GM23338 (cell line): Measurements from ENCODE around the gene KLHDC8A. TPM values are rescaled to one million over a fixed set of nuclear protein-coding genes. Genes with fewer than 3 reads are reported as not detected.
A peak's percentile ranks its signal among the peaks of the same experiment; 100 is the strongest.

ENCODE experiments used
- ATAC-seq: fragments of 200-7000 bp; cut with Tn5 transposase; 3 replicates; pipeline ENCODE4 v1.9.1; 2020
- DNase-seq: peaks from one replicate; pipeline ENCODE4 v3.0.0-alpha.2; 2015; ENCODE audit warnings: low spot score
- H2AFZ ChIP-seq: fragments of 200-600 bp; sonication (generic); 2 replicates; pipeline ENCODE4 v1.8.0; 2016; ENCODE audit warnings: antibody characterized with exemption, mild to moderate bottlenecking, moderate library complexity
- H3F3A ChIP-seq: fragments of 200-600 bp; sonication (generic); replicated peaks from 2 replicates; pipeline ENCODE4 v1.8.0; 2017; ENCODE audit warnings: antibody characterized with exemption, mixed run types, low read depth
- H3K27ac ChIP-seq: fragments of 200-600 bp; sonication (generic); 2 replicates; pipeline ENCODE4 v1.6.1; 2016; ENCODE audit warnings: low read depth
- H3K27me3 ChIP-seq: fragments of 200-600 bp; sonication (generic); 2 replicates; pipeline ENCODE4 v1.8.0; 2016; ENCODE audit warnings: mild to moderate bottlenecking, mixed run types, moderate library complexity; ENCODE audit not compliant: insufficient read depth
- H3K36me3 ChIP-seq: fragments of 200-600 bp; sonication (generic); 2 replicates; pipeline ENCODE4 v1.8.0; 2016; ENCODE audit warnings: mild to moderate bottlenecking; ENCODE audit not compliant: insufficient read depth
- H3K4me1 ChIP-seq: fragments of 200-600 bp; sonication (generic); 2 replicates; pipeline ENCODE4 v1.8.0; 2016; ENCODE audit warnings: mild to moderate bottlenecking, moderate library complexity; ENCODE audit not compliant: insufficient read depth
- H3K4me2 ChIP-seq: fragments of 200-600 bp; sonication (generic); 2 replicates; pipeline ENCODE4 v1.7.1; 2017; ENCODE audit warnings: mixed run types
- H3K4me3 ChIP-seq: fragments of 200-600 bp; sonication (generic); 2 replicates; pipeline ENCODE4 v1.6.1; 2016; ENCODE audit warnings: mixed run types
- H3K79me2 ChIP-seq: fragments of 200-600 bp; sonication (generic); replicated peaks from 2 replicates; pipeline ENCODE4 v1.8.0; 2017; ENCODE audit warnings: mild to moderate bottlenecking; ENCODE audit not compliant: insufficient read depth
- H3K9me2 ChIP-seq: fragments of 200-600 bp; sonication (generic); 2 replicates; pipeline ENCODE4 v1.8.0; 2017; ENCODE audit not compliant: insufficient read depth
- H4K20me1 ChIP-seq: fragments of 200-600 bp; sonication (generic); replicated peaks from 2 replicates; pipeline ENCODE4 v1.8.0; 2017; ENCODE audit warnings: mild to moderate bottlenecking; ENCODE audit not compliant: insufficient read depth
- H3K27ac Mint-ChIP-seq: 2 replicates; pipeline ENCODE4 v1.8.0; 2020; ENCODE audit warnings: inconsistent platforms, mild to moderate bottlenecking, moderate library complexity, mixed read lengths
- H3K27me3 Mint-ChIP-seq: 3 replicates; pipeline ENCODE4 v1.8.0; 2022; ENCODE audit warnings: low read depth, mild to moderate bottlenecking, moderate library complexity, mixed read lengths, inconsistent platforms; ENCODE audit not compliant: insufficient read depth, poor library complexity
- H3K36me3 Mint-ChIP-seq: 3 replicates; pipeline ENCODE4 v1.8.0; 2021; ENCODE audit warnings: low read depth, mild to moderate bottlenecking, inconsistent platforms, moderate library complexity, mixed read lengths
- H3K4me1 Mint-ChIP-seq: 3 replicates; pipeline ENCODE4 v1.8.0; 2020; ENCODE audit warnings: mild to moderate bottlenecking, inconsistent platforms, mixed read lengths
- H3K4me3 Mint-ChIP-seq: 3 replicates; pipeline ENCODE4 v1.8.0; 2021; ENCODE audit warnings: moderate library complexity, mild to moderate bottlenecking, inconsistent platforms, mixed read lengths
- H3K9me3 Mint-ChIP-seq: 3 replicates; pipeline ENCODE4 v1.8.0; 2020; ENCODE audit warnings: moderate library complexity, mild to moderate bottlenecking, inconsistent platforms, mixed read lengths
- CREB1 ChIP-seq: fragments of 250-450 bp; sonication (Bioruptor Pico); IDR thresholded peaks from 2 replicates; pipeline ENCODE4 v1.5.0; 2020; ENCODE audit warnings: low read depth, mild to moderate bottlenecking, moderate library complexity
- CTCF ChIP-seq, 2 experiments: fragments of 200-600 bp in 1 of 2; sonication (generic) in 1 of 2; conservative IDR thresholded peaks; 2 replicates each; pipeline versions ENCODE4 v1.5.1 to v1.6.1; 2016 to 2017; ENCODE audit warnings: antibody characterized with exemption in 2 of 2, low read depth in 2 of 2, mild to moderate bottlenecking in 2 of 2, moderate library complexity in 1 of 2
- ETS1 ChIP-seq: IDR thresholded peaks from 2 replicates; pipeline ENCODE4 v1.6.1; 2016; ENCODE audit warnings: antibody characterized with exemption
- EZH2phosphoT487 ChIP-seq: fragments of 200-600 bp; sonication (generic); IDR thresholded peaks from one replicate; pipeline ENCODE4 v1.8.1; 2018; ENCODE audit warnings: antibody characterized with exemption; ENCODE audit not compliant: unreplicated experiment
- JUNB ChIP-seq: IDR thresholded peaks from one replicate; pipeline ENCODE4 v1.6.1; 2016; ENCODE audit warnings: antibody characterized with exemption; ENCODE audit not compliant: unreplicated experiment
- NANOG ChIP-seq: IDR thresholded peaks from 2 replicates; pipeline ENCODE4 v1.6.1; 2016; ENCODE audit warnings: antibody characterized with exemption, borderline replicate concordance
- POLR2AphosphoS5 ChIP-seq: IDR thresholded peaks from 2 replicates; pipeline ENCODE4 v1.6.1; 2016; ENCODE audit warnings: antibody characterized with exemption, low read depth
- STAT1 ChIP-seq: IDR thresholded peaks from one replicate; pipeline ENCODE4 v1.6.1; 2016; ENCODE audit warnings: antibody characterized with exemption; ENCODE audit not compliant: unreplicated experiment
- polyA plus RNA-seq: library from polyadenylated mRNA; unstranded; fragments of >200 nt; fragmentation: Nextera tagmentation; extraction: Ambion mirVana; gene quantifications from 2 replicates; pipeline ENCODE4 v1.2.1, GENCODE V29; 2016
- total RNA-seq: library from RNA; depleted of rRNA; stranded (reverse); fragments of >200 nt; shearing (Covaris generic); gene quantifications from 2 replicates; pipeline ENCODE4 v1.2.3, GENCODE V29; 2014
- TF ChIP-seq, protein P1 (sequence below): IDR thresholded peaks from one replicate; pipeline ENCODE4 v1.6.1; 2018; ENCODE audit warnings: antibody characterized with exemption; ENCODE audit not compliant: unreplicated experiment

Gene KLHDC8A
- total and polyA plus RNA-seq, 2 experiments from 2014 or later = 1.7 to 2.8 TPM

DNA sequence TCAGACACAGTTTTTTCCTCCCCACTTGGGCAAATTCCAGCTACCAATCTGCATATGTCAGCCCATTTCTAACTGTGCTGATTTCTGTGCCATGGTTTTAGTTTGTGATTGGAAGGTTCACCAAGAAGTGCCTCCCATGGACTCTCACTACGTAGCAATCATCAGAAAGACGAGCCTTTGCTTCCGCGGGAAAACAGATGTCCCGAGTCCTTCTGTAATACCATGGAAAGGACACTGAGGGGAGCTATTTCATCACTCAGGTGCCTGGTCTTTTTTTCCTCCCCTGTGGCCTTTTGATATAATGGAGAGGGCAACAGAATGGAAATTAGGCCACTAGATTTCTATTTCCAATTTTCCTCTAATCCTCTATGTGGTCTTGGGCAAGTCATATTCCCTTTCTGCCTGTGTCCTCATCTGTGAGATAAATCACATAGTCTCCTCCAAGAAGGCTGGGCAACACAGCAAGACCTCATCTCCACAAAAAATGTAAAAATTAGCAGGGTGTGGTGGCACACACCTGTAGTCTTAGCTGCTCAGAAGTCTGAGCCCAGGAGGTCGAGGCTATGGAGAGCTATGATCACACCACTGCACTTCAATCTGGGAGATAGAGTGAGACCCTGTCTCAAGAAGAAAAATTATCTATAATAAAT is 40.4 kb upstream of the KLHDC8A start (continued):
- 0 out of 2 replicates have a peak, but pooled peaks have one; percentile 29 for TF ChIP-seq CREB1 (CRISPR knock-in tag)
- peak; percentile 94 to 97 for TF ChIP-seq CTCF (conservative IDR thresholded peaks at IDR 0.05; ENCODE audit: low read depth in 2 of 2)
- TF ChIP-seq EZH2phosphoT487 = no peak
- no peak for TF ChIP-seq STAT1
- TF ChIP-seq JUNB = no peak

DNA sequence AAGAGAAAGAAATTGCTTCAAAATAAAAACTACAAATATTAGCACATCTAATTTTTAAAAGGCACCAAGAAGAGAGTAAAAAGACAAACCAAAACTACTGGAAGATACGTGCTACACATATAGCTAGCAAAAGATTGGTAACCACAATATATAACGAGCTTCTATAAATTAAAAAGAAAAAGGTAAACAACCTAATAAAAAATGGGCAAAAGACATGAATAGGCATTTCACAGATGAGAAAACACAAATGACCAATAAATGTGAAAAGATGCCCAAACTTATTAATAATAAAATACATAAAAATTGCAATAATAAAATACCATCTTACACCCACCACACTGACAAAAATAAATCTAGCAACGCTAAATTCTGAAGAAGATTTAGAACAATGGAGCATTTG is 38.9 kb upstream of the KLHDC8A start:
- no peaks in the 10 kb centered on the region for H3K79me2 ChIP-seq
- no peak overlapping the region for H3K27ac ChIP-seq
- no peak for TF ChIP-seq POLR2AphosphoS5
- TF ChIP-seq, protein P1, sequence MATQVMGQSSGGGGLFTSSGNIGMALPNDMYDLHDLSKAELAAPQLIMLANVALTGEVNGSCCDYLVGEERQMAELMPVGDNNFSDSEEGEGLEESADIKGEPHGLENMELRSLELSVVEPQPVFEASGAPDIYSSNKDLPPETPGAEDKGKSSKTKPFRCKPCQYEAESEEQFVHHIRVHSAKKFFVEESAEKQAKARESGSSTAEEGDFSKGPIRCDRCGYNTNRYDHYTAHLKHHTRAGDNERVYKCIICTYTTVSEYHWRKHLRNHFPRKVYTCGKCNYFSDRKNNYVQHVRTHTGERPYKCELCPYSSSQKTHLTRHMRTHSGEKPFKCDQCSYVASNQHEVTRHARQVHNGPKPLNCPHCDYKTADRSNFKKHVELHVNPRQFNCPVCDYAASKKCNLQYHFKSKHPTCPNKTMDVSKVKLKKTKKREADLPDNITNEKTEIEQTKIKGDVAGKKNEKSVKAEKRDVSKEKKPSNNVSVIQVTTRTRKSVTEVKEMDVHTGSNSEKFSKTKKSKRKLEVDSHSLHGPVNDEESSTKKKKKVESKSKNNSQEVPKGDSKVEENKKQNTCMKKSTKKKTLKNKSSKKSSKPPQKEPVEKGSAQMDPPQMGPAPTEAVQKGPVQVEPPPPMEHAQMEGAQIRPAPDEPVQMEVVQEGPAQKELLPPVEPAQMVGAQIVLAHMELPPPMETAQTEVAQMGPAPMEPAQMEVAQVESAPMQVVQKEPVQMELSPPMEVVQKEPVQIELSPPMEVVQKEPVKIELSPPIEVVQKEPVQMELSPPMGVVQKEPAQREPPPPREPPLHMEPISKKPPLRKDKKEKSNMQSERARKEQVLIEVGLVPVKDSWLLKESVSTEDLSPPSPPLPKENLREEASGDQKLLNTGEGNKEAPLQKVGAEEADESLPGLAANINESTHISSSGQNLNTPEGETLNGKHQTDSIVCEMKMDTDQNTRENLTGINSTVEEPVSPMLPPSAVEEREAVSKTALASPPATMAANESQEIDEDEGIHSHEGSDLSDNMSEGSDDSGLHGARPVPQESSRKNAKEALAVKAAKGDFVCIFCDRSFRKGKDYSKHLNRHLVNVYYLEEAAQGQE = no peak
- no peak for TF ChIP-seq JUNB
- no peak for TF ChIP-seq ETS1
- TF ChIP-seq CREB1 (CRISPR knock-in tag) = no peak
- no peak for TF ChIP-seq NANOG
- no peak for TF ChIP-seq STAT1
- H2AFZ ChIP-seq = no peak overlapping the region
- Mint-ChIP-seq H3K36me3 (no peaks in the 10 kb centered on the region), H3K9me3 (peaks cover 3% of the 10 kb centered on the region; the same call in 1 of the 3 replicates), H3K4me3 (no peak overlapping the region), H3K27ac (no peak overlapping the region), H3K4me1 (peaks cover 6% of the 10 kb centered on the region), H3K27me3 (peaks cover 1% of the 10 kb centered on the region)
- no peak overlapping the region for H3K4me3 ChIP-seq
- H3K4me2 ChIP-seq = no peak overlapping the region
- H3K27me3 ChIP-seq = no peaks in the 10 kb centered on the region
- H3K9me2 ChIP-seq = no peaks in the 10 kb centered on the region
- no peaks in the 10 kb centered on the region for H3K4me1 ChIP-seq
- H3K36me3 ChIP-seq = no peaks in the 10 kb centered on the region
- no peak for ATAC-seq
- no peaks in the 10 kb centered on the region for H3F3A ChIP-seq
- DNase-seq = no peak
- no peaks in the 10 kb centered on the region for H4K20me1 ChIP-seq
